IPS-20b (cell line): ENCODE results near the gene NFAT5.
"Not testable (repeated sequence)": the region's sequence is repeated elsewhere in the genome, so short reads cannot be mapped to it uniquely, and the experiment has no call there.

Experiments
- H3K27ac ChIP-seq: one replicate; pipeline ENCODE4 v1.5.1; 2013; ENCODE audit warnings: low read length
- H3K27me3 ChIP-seq: 2 replicates; pipeline ENCODE4 v1.6.1; 2013; ENCODE audit warnings: mild to moderate bottlenecking, low read length, inconsistent platforms; ENCODE audit not compliant: insufficient read depth
- H3K36me3 ChIP-seq: 2 replicates; pipeline ENCODE4 v1.6.1; 2013; ENCODE audit warnings: low read depth, mild to moderate bottlenecking, inconsistent platforms, low read length, moderate library complexity; ENCODE audit not compliant: insufficient read depth
- H3K4me1 ChIP-seq: 2 replicates; pipeline ENCODE4 v1.6.1; 2013; ENCODE audit warnings: mild to moderate bottlenecking, control low read depth, inconsistent platforms, low read length, moderate library complexity; ENCODE audit not compliant: insufficient read depth
- H3K4me3 ChIP-seq: 2 replicates; pipeline ENCODE4 v1.5.1; 2013; ENCODE audit warnings: mild to moderate bottlenecking, low read length, inconsistent platforms
- H3K9ac ChIP-seq: 2 replicates; pipeline ENCODE4 v1.6.1; 2013; ENCODE audit warnings: low read depth, mild to moderate bottlenecking, inconsistent platforms, low read length, moderate library complexity
- H3K9me3 ChIP-seq: 2 replicates; pipeline ENCODE4 v1.6.1; 2013; ENCODE audit warnings: mild to moderate bottlenecking, low read depth, low read length, inconsistent platforms; ENCODE audit not compliant: insufficient read depth

Gene NFAT5

GRCh38 chr16:69621225-69621624 lies 55.5 kb downstream of the NFAT5 start:
- Histone ChIP-seq H3K36me3 (peaks cover 3% of the 10 kb centered on the region), H3K27me3 (no peaks in the 10 kb centered on the region), H3K27ac (no peak overlapping the region)

GRCh38 chr16:69626256-69626655 lies 60.5 kb downstream of the NFAT5 start:
- Histone ChIP-seq H3K4me1 (no peaks in the 10 kb centered on the region), H3K27me3 (no peaks in the 10 kb centered on the region), H3K27ac (no peak overlapping the region), H3K9ac (no peak overlapping the region), H3K4me3 (no peak overlapping the region), H3K36me3 (peaks cover 8% of the 10 kb centered on the region; the same call in 1 of the 2 replicates), H3K9me3 (no peaks in the 10 kb centered on the region)

More at GRCh38 chr16:69621225-69621624, 55.5 kb downstream of the NFAT5 start:
- no peaks in the 10 kb centered on the region for H3K9me3 ChIP-seq
- no peaks in the 10 kb centered on the region for H3K4me1 ChIP-seq
- H3K4me3 ChIP-seq, result no peak overlapping the region
- H3K9ac ChIP-seq, result no peak overlapping the region

GRCh38 chr16:69632828-69633227 lies 67.1 kb downstream of the NFAT5 start:
- peaks cover 18% of the 10 kb centered on the region for H3K36me3 ChIP-seq
- H3K4me3 ChIP-seq, result no peak overlapping the region
- no peak overlapping the region for H3K27ac ChIP-seq

GRCh38 chr16:69633375-69633774 lies 67.6 kb downstream of the NFAT5 start:
- Histone ChIP-seq H3K4me1 (no peaks in the 10 kb centered on the region), H3K4me3 (no peak overlapping the region), H3K27me3 (no peaks in the 10 kb centered on the region), H3K36me3 (peaks cover 18% of the 10 kb centered on the region), H3K27ac (no peak overlapping the region), H3K9me3 (peaks cover 20% of the 10 kb centered on the region; the same call in 1 of the 2 replicates), H3K9ac (no peak overlapping the region)

More at GRCh38 chr16:69632828-69633227, 67.1 kb downstream of the NFAT5 start:
- no peaks in the 10 kb centered on the region for H3K27me3 ChIP-seq
- H3K4me1 ChIP-seq, result no peaks in the 10 kb centered on the region
- H3K9me3 ChIP-seq, result peaks cover 20% of the 10 kb centered on the region; the same call in 1 of the 2 replicates
- no peak overlapping the region for H3K9ac ChIP-seq

- not testable (repeated sequence) for H3K9ac ChIP-seq, H3K27me3 ChIP-seq, H3K4me1 ChIP-seq, H3K27ac ChIP-seq, H3K4me3 ChIP-seq
- H3K9me3 ChIP-seq, result peaks cover 20% of the 10 kb centered on the region; the same call in 1 of the 2 replicates
- H3K36me3 ChIP-seq, result peaks cover 18% of the 10 kb centered on the region
Observed at GRCh38 chr16:69636563-69637146, 70.9 kb downstream of the NFAT5 start.

- Histone ChIP-seq H3K36me3 (peaks cover 18% of the 10 kb centered on the region), H3K9me3 (peaks cover 20% of the 10 kb centered on the region; the same call in 1 of the 2 replicates)
- H3K27ac ChIP-seq, H3K9ac ChIP-seq, H3K4me1 ChIP-seq, H3K4me3 ChIP-seq, H3K27me3 ChIP-seq: not testable (repeated sequence)
Observed at GRCh38 chr16:69637206-69637865, 71.6 kb downstream of the NFAT5 start.

- not testable (repeated sequence) for H3K27ac ChIP-seq, H3K4me3 ChIP-seq, H3K4me1 ChIP-seq, H3K9ac ChIP-seq, H3K9me3 ChIP-seq, H3K27me3 ChIP-seq
- H3K36me3 ChIP-seq, result peaks cover 12% of the 10 kb centered on the region
Observed at GRCh38 chr16:69643997-69644396, 78.2 kb downstream of the NFAT5 start.

- Histone ChIP-seq H3K9me3 (no peaks in the 10 kb centered on the region), H3K9ac (no peak overlapping the region), H3K4me3 (no peak overlapping the region), H3K4me1 (no peaks in the 10 kb centered on the region), H3K36me3 (peaks cover 16% of the 10 kb centered on the region), H3K27me3 (no peaks in the 10 kb centered on the region), H3K27ac (no peak overlapping the region)
Observed at GRCh38 chr16:69644790-69645189, 79.0 kb downstream of the NFAT5 start.

- Histone ChIP-seq H3K4me1 (no peaks in the 10 kb centered on the region), H3K9ac (no peak overlapping the region), H3K27ac (no peak overlapping the region), H3K9me3 (no peaks in the 10 kb centered on the region), H3K27me3 (no peaks in the 10 kb centered on the region), H3K36me3 (peaks cover 27% of the 10 kb centered on the region), H3K4me3 (no peak overlapping the region)
Observed at GRCh38 chr16:69647020-69647419, 81.3 kb downstream of the NFAT5 start.

- Histone ChIP-seq H3K36me3 (peaks cover 64% of the 10 kb centered on the region), H3K4me3 (no peak overlapping the region), H3K9ac (no peak overlapping the region), H3K27me3 (no peaks in the 10 kb centered on the region), H3K9me3 (no peaks in the 10 kb centered on the region), H3K27ac (no peak overlapping the region), H3K4me1 (no peaks in the 10 kb centered on the region)
Observed at GRCh38 chr16:69651217-69651616, 85.5 kb downstream of the NFAT5 start.

GRCh38 chr16:69654280-69654931 lies 88.6 kb downstream of the NFAT5 start:
- Histone ChIP-seq H3K36me3 (peaks cover 55% of the 10 kb centered on the region), H3K9ac (no peak overlapping the region), H3K4me3 (no peak overlapping the region), H3K9me3 (no peaks in the 10 kb centered on the region), H3K27me3 (no peaks in the 10 kb centered on the region), H3K27ac (no peak overlapping the region), H3K4me1 (no peaks in the 10 kb centered on the region)

GRCh38 chr16:69660166-69660565 lies 94.4 kb downstream of the NFAT5 start:
- H3K27ac ChIP-seq, result no peak overlapping the region
- H3K9me3 ChIP-seq, result no peaks in the 10 kb centered on the region
- H3K9ac ChIP-seq, result no peak overlapping the region
- H3K36me3 ChIP-seq, result peaks cover 16% of the 10 kb centered on the region
- H3K4me1 ChIP-seq, result no peaks in the 10 kb centered on the region
- H3K27me3 ChIP-seq, result no peaks in the 10 kb centered on the region
- no peak overlapping the region for H3K4me3 ChIP-seq
